GM12878 (cell line): ENCODE measurements around the gene FBN3. TPM values are rescaled to one million over a fixed set of nuclear protein-coding genes. Genes with fewer than 3 reads are reported as not detected.

Experiments used
- ATAC-seq: fragments of 200-7000 bp; cut with Tn5 transposase; 3 replicates; pipeline ENCODE4 v1.9.1; 2020; ENCODE audit warnings: mild to moderate bottlenecking, moderate library complexity
- BruUV-seq: library from RNA; stranded (reverse); fragments of 400-500 nt; replicated peaks from 2 replicates; lab custom pipeline; 2021; lab: Mats Ljungman, UMichigan
- CTCF ChIA-PET: fragments of 300-600 bp; sonication (Branson Sonifier 250); formaldehyde crosslinking; extraction: SDS; loops from one replicate; lab custom pipeline; 2021; ENCODE audit warnings: inconsistent platforms; lab: Yijun Ruan, JAX
- POLR2A ChIA-PET: fragments of 350-600 bp; formaldehyde crosslinking; extraction: SDS; loops from one replicate; lab custom pipeline; 2021; ENCODE audit warnings: inconsistent platforms; lab: Charles Lee
- RAD21 ChIA-PET: fragments of 300-600 bp; sonication (Branson Sonifier 250); formaldehyde crosslinking; loops from one replicate; lab custom pipeline; 2023; ENCODE audit warnings: antibody characterized with exemption; ENCODE audit not compliant: unreplicated experiment; lab: Charles Lee
- SMC1A ChIA-PET: fragments of 300-600 bp; sonication (Branson Sonifier 250); formaldehyde crosslinking; loops from one replicate; lab custom pipeline; 2023; ENCODE audit not compliant: unreplicated experiment, uncharacterized antibody; lab: Charles Lee
- DNase-seq: peaks from one replicate; pipeline ENCODE4 v3.0.0-alpha.2; 2011; ENCODE audit warnings: low read depth, low spot score
- FAIRE-seq: peaks from 3 replicates; lab custom pipeline; 2011; peaks lifted over from hg19 to GRCh38; lab: Jason Lieb, UNC
- H2AFZ ChIP-seq: 2 replicates; pipeline ENCODE4 v1.6.0; 2011; ENCODE audit warnings: low read depth, low read length, control low read depth; ENCODE audit not compliant: control insufficient read depth
- H3K27ac ChIP-seq: 2 replicates; pipeline ENCODE4 v1.5.1; 2011; ENCODE audit warnings: control low read depth; ENCODE audit not compliant: control insufficient read depth, insufficient read depth
- H3K27me3 ChIP-seq, 2 experiments: replicated peaks in 1 of 2; 2 replicates each; pipeline versions ENCODE4 v1.6.0 to v1.6.1; 2011; ENCODE audit warnings: low read length in 1 of 2; ENCODE audit not compliant: control insufficient read depth in 2 of 2, insufficient read depth in 2 of 2
- H3K36me3 ChIP-seq, 2 experiments: 2 replicates each; pipeline ENCODE4 v1.5.1; 2011; ENCODE audit warnings: low read length in 1 of 2; ENCODE audit not compliant: control insufficient read depth in 2 of 2, insufficient read depth in 2 of 2
- H3K4me1 ChIP-seq: 2 replicates; pipeline ENCODE4 v1.6.1; 2011; ENCODE audit warnings: mild to moderate bottlenecking, low read length, moderate library complexity, mixed read lengths; ENCODE audit not compliant: control insufficient read depth, insufficient read depth
- H3K4me2 ChIP-seq: 2 replicates; pipeline ENCODE4 v1.6.0; 2011; ENCODE audit warnings: control low read depth; ENCODE audit not compliant: control insufficient read depth, insufficient read depth
- H3K4me3 ChIP-seq: fragments of 200-600 bp; sonication (generic); 2 replicates; pipeline ENCODE4 v1.5.1; 2016
- H3K79me2 ChIP-seq: 2 replicates; pipeline ENCODE4 v1.6.0; 2011; ENCODE audit warnings: low read length; ENCODE audit not compliant: control insufficient read depth, insufficient read depth
- H3K9ac ChIP-seq: 2 replicates; pipeline ENCODE4 v1.8.0; 2011; ENCODE audit warnings: low read length, control low read depth, mixed read lengths; ENCODE audit not compliant: control insufficient read depth, insufficient read depth
- H3K9me3 ChIP-seq: replicated peaks from 3 replicates; pipeline ENCODE4 v1.5.1; 2011; ENCODE audit warnings: mild to moderate bottlenecking, low read length; ENCODE audit not compliant: control insufficient read depth, insufficient read depth
- H4K20me1 ChIP-seq: 2 replicates; pipeline ENCODE4 v1.6.0; 2011; ENCODE audit not compliant: control insufficient read depth, insufficient read depth
- GATAD2B ChIP-seq: fragments of 450-650 bp; conservative IDR thresholded peaks from 2 replicates; pipeline ENCODE4 v1.6.1; 2017; ENCODE audit warnings: low read depth, mild to moderate bottlenecking, moderate library complexity
- MXI1 ChIP-seq: fragments of 150-350 bp; IDR thresholded peaks from 2 replicates; pipeline ENCODE4 v1.6.1; 2011; ENCODE audit warnings: low read depth, mild to moderate bottlenecking, inconsistent platforms, low read length, improper control_type of control experiment
- TARDBP ChIP-seq: IDR thresholded peaks from 2 replicates; pipeline ENCODE4 v1.6.1; 2016; ENCODE audit warnings: borderline replicate concordance
- WGBS: methylation state at CpG from one replicate; pipeline ENCODE4 v1.1.6; 2016; ENCODE audit warnings: low lambda C conversion rate; ENCODE audit not compliant: insufficient replicate concordance, insufficient coverage; ENCODE audit errors: missing lambda C conversion rate; 5-methylcytosine and 5-hydroxymethylcytosine counted together
- in situ Hi-C: fragments of 300-500 bp; cut with MboI; formaldehyde crosslinking; loops from 9 replicates; pipeline ENCODE4 v1.14.3; 2018; ENCODE audit warnings: mixed read lengths
- intact Hi-C: fragments of 100-400 bp; cut with micrococcal nuclease; formaldehyde crosslinking; loops from one replicate; pipeline ENCODE4 v1.14.2; 2022; ENCODE audit not compliant: unreplicated experiment
- polyA plus RNA-seq, 11 experiments: library from polyadenylated mRNA; depleted of rRNA in 4 of 11; unstranded in 6 of 11; stranded (reverse) in 5 of 11; fragments of >200 nt; fragmentation: Nextera tagmentation in 4 of 11; fragmentation: Illumina TruSeq in 1 of 11; extraction: Ambion mirVana in 4 of 11; extraction: Trizol in 1 of 11; gene quantifications; 1 replicate in 1 of 11; 2 replicates in 10 of 11; pipeline versions ENCODE4 v1.2.1 to v1.2.3, GENCODE V29; 2011 to 2016; ENCODE audit warnings: inconsistent platforms in 2 of 11, missing spikeins in 2 of 11, low read depth in 1 of 11
- total RNA-seq, 4 experiments: library from RNA; depleted of rRNA in 3 of 4; stranded (reverse); fragments of >200 nt in 3 of 4; fragmentation: Illumina TruSeq in 1 of 4; extraction: Trizol in 1 of 4; gene quantifications; 2 replicates each; pipeline versions ENCODE4 v1.2.1 to v1.2.3, GENCODE V29; 2013 to 2021
- TF ChIP-seq, protein P1 (sequence below): IDR thresholded peaks from 2 replicates; pipeline ENCODE4 v1.6.1; 2012; ENCODE audit warnings: low read depth, low read length, improper control_type of control experiment
- TF ChIP-seq, protein P2 (sequence below): fragments of 450-650 bp; IDR thresholded peaks from 2 replicates; pipeline ENCODE4 v1.6.1; 2017; ENCODE audit warnings: low read depth, mild to moderate bottlenecking, moderate library complexity

The FBN3 gene
- total and polyA plus RNA-seq, 10 of the 15 experiments (the other 5 are each of a cell fraction or from before 2014, with no cell fraction given): 0.05 TPM; not detected in 9

GRCh38 chr19:8151767-8152035 lies 2.3 kb upstream of the FBN3 start:
- ATAC-seq (no peak), FAIRE-seq (no peak), DNase-seq (no peak)
- Histone ChIP-seq H3K27me3 (peaks cover 6 to 9% of the 10 kb centered on the region in 2 experiments; a peak in 3 of 4 replicates), H3K4me2 (no peak overlapping the region), H3K9ac (no peak overlapping the region), H3K36me3 (no peaks in the 10 kb centered on the region), H3K4me1 (no peaks in the 10 kb centered on the region), H3K4me3 (no peak overlapping the region), H3K9me3 (no peaks in the 10 kb centered on the region), H3K27ac (no peak overlapping the region), H3K79me2 (no peaks in the 10 kb centered on the region), H4K20me1 (no peaks in the 10 kb centered on the region; the same call in 1 of the 2 replicates), H2AFZ (no peak overlapping the region)
- in situ Hi-C loops (no loop called here), intact Hi-C loops (loop anchor here (10.0 kb wide), 1 partner anchor 207 kb away; the partner anchor contains the start of gene TIMM44)
- 20% methylated on average over 5 of the region's 5 CpGs for WGBS
- BruUV-seq: no TSS peak
- POLR2A ChIA-PET: interaction anchor here (0.7 kb wide), 1 partner anchor 115 kb away, joined by 4 read pairs; no protein-coding TSS in a partner anchor
- RAD21 ChIA-PET: no interaction called here
- SMC1A ChIA-PET: no interaction called here
- no peak for TF ChIP-seq GATAD2B
- TF ChIP-seq, protein P1, sequence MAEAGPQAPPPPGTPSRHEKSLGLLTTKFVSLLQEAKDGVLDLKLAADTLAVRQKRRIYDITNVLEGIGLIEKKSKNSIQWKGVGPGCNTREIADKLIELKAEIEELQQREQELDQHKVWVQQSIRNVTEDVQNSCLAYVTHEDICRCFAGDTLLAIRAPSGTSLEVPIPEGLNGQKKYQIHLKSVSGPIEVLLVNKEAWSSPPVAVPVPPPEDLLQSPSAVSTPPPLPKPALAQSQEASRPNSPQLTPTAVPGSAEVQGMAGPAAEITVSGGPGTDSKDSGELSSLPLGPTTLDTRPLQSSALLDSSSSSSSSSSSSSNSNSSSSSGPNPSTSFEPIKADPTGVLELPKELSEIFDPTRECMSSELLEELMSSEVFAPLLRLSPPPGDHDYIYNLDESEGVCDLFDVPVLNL: no peak
- CTCF ChIA-PET: interaction anchor here (1.6 kb wide), 1 partner anchor 59 kb away, joined by 3 read pairs; no protein-coding TSS in a partner anchor

GRCh38 chr19:8150998-8151766 lies 1.8 kb upstream of the FBN3 start:
- ChIA-PET SMC1A (no interaction called here), RAD21 (no interaction called here)

More at GRCh38 chr19:8150998-8151766, 1.8 kb upstream of the FBN3 start:
- H3K4me1 ChIP-seq: no peaks in the 10 kb centered on the region
- ChIA-PET CTCF (no interaction called here), POLR2A (no interaction called here)
- ATAC-seq: no peak
- peaks cover 6 to 9% of the 10 kb centered on the region in 2 experiments; a peak in 3 of 4 replicates for H3K27me3 ChIP-seq
- H3K9me3 ChIP-seq: no peaks in the 10 kb centered on the region
- no peak overlapping the region for H3K9ac ChIP-seq
- no peaks in the 10 kb centered on the region; the same call in 1 of the 2 replicates for H4K20me1 ChIP-seq
- FAIRE-seq: no peak
- no peak overlapping the region for H3K27ac ChIP-seq
- no peak overlapping the region for H2AFZ ChIP-seq
- DNase-seq: no peak
- 31% methylated on average over 14 of the region's 15 CpGs for WGBS
- no peak overlapping the region for H3K4me3 ChIP-seq
- TF ChIP-seq, protein P1: no peak
- TF ChIP-seq MXI1 (no peak), TARDBP (no peak)
- TF ChIP-seq, protein P2, sequence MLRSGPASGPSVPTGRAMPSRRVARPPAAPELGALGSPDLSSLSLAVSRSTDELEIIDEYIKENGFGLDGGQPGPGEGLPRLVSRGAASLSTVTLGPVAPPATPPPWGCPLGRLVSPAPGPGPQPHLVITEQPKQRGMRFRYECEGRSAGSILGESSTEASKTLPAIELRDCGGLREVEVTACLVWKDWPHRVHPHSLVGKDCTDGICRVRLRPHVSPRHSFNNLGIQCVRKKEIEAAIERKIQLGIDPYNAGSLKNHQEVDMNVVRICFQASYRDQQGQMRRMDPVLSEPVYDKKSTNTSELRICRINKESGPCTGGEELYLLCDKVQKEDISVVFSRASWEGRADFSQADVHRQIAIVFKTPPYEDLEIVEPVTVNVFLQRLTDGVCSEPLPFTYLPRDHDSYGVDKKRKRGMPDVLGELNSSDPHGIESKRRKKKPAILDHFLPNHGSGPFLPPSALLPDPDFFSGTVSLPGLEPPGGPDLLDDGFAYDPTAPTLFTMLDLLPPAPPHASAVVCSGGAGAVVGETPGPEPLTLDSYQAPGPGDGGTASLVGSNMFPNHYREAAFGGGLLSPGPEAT: no peak
- H3K36me3 ChIP-seq: no peaks in the 10 kb centered on the region
- no peaks in the 10 kb centered on the region for H3K79me2 ChIP-seq
- in situ Hi-C loops: no loop called here
- no TSS peak for BruUV-seq
- intact Hi-C loops: loop anchor here (10.0 kb wide), 1 partner anchor 206 kb away; the partner anchor contains the start of gene TIMM44
- H3K4me2 ChIP-seq: no peak overlapping the region
